ENCODE data around the gene ZBTB7B.

DNA sequence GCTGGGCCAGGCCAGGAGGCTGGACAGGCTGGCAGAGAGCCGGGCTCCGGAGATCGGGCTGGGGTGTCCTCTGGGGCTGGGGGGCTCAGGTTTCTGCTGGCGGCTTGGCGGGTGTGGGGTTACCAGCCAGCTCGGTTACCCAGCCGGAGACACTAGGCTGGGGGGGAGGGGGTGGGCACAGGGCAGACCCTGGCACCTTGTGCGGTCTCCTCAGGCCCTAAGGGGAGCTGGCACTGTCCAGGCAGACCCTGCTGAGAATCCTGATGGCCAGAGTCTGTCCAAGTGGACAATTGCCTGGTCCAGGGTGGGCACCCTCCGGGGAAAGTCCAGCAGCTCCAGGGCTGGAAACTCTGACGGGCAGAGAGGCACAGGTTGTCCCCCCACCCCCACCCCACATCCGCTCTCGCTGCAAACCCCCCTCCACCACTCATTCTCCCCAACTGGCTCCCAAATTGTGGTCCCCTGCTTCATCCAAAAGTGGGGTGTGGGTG lies 6.7 kb downstream of the ZBTB7B start:
- TF ChIP-seq, protein P1, sequence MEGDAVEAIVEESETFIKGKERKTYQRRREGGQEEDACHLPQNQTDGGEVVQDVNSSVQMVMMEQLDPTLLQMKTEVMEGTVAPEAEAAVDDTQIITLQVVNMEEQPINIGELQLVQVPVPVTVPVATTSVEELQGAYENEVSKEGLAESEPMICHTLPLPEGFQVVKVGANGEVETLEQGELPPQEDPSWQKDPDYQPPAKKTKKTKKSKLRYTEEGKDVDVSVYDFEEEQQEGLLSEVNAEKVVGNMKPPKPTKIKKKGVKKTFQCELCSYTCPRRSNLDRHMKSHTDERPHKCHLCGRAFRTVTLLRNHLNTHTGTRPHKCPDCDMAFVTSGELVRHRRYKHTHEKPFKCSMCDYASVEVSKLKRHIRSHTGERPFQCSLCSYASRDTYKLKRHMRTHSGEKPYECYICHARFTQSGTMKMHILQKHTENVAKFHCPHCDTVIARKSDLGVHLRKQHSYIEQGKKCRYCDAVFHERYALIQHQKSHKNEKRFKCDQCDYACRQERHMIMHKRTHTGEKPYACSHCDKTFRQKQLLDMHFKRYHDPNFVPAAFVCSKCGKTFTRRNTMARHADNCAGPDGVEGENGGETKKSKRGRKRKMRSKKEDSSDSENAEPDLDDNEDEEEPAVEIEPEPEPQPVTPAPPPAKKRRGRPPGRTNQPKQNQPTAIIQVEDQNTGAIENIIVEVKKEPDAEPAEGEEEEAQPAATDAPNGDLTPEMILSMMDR (conservative IDR thresholded peaks at IDR 0.05): no peak
- TF ChIP-seq EZH2 (IDR thresholded peaks at IDR 0.05; ENCODE audit: low read depth): no peak

All from PC-9 (cell line).